ENCODE data around the gene SYPL1.

Gene SYPL1

DNA sequence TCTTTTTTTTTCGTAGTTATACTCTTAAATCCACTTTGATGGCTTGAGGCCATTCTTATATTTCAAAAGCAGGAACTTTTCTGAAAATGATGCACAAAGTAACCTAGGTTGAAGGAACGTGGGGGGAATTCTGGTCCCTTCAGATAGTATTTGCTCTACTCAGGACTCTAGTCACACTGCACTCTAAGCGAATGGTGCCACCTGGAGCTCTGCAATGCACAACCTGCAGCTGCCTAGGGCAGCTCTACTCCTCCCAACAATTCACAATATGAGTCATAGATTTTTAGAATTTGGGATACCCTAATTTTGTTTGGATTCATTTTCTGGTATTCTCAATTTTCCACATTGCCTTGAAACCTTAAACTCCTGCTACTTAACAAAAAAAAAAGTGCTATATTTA lies 17.3 kb downstream of the SYPL1 start:
- no peak for TF ChIP-seq CTCF (conservative IDR thresholded peaks at IDR 0.05; ENCODE audit: low read depth, low read length)
- no peak for DNase-seq (ENCODE audit: low read depth)
- no peak overlapping the region for H3K4me3 ChIP-seq (ENCODE audit: low read length)

GRCh38 chr7:106092204-106092603 lies 19.9 kb downstream of the SYPL1 start:
- no peak for DNase-seq (ENCODE audit: low read depth)
- no peak overlapping the region for H3K4me3 ChIP-seq (ENCODE audit: low read length)
- TF ChIP-seq CTCF (conservative IDR thresholded peaks at IDR 0.05; ENCODE audit: low read depth, low read length): no peak

DNA sequence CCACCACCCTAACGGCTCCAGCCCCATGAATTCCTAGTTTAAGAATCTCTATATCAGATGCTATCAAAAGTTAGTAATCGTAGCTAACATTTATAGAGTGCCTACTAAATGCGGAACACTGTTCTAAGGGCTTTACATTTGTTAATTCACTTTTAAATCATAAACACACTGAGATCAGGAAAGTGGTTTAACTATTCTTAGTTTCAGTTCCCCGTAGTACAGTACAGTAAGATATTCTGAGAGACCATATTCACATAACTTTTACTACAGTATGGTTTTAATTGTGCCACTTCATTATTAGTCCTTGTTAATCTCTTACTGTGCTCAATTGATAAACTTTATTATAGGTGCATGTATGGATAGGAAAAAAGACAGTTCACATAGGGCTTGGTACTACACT lies 22.5 kb downstream of the SYPL1 start:
- no peak for TF ChIP-seq CTCF (conservative IDR thresholded peaks at IDR 0.05; ENCODE audit: low read depth, low read length)

DNA sequence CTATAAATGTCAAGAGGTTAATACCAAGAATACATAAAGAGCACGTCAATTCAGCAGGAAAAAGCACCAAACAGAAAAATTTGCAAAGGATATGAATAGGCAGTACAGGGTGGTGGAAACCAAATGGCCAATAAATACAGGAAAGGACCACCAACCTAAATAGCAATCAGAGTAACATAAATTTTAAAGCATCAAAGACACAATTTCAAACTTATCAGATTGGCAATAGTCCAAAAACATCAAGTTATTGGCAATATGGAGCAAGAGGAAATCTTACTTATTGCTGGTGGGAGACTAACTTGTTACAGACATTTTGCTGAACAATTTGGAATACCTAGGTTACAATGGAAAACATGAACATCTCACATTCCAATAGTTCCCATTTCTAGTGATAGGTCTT lies 24.1 kb downstream of the SYPL1 start:
- no peak for TF ChIP-seq CTCF (conservative IDR thresholded peaks at IDR 0.05; ENCODE audit: low read depth, low read length)
- DNase-seq (ENCODE audit: low read depth): no peak
- H3K4me3 ChIP-seq (ENCODE audit: low read length): no peak overlapping the region

More for the DNA sequence above, 22.5 kb downstream of the SYPL1 start:
- no peak overlapping the region for H3K4me3 ChIP-seq (ENCODE audit: low read length)
- no peak for DNase-seq (ENCODE audit: low read depth)

GRCh38 chr7:106086062-106086461 lies 26.1 kb downstream of the SYPL1 start:
- DNase-seq (ENCODE audit: low read depth): no peak
- no peak for TF ChIP-seq CTCF (conservative IDR thresholded peaks at IDR 0.05; ENCODE audit: low read depth, low read length)
- no peak overlapping the region for H3K4me3 ChIP-seq (ENCODE audit: low read length)

DNA sequence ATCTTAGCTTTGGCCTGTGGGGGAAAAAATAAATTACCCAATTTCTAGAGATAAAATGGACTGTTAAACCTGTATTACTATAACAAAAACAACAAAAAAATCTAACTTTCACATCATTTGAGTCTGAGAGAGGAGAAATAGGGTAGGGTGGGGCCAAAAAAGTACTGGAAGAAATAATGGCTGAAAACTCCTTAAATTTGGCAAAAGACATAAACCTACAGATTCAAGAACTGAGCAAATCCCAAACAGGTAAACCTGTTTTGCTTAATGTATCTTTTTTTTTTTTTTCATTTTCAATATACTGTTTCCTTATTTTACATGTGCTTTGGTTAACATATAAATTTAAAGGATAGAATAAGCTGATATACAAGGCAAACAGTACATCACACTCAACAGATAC lies 27.1 kb downstream of the SYPL1 start:
- H3K4me3 ChIP-seq (ENCODE audit: low read length): no peak overlapping the region
- TF ChIP-seq CTCF (conservative IDR thresholded peaks at IDR 0.05; ENCODE audit: low read depth, low read length): no peak
- DNase-seq (ENCODE audit: low read depth): no peak

- no peak for DNase-seq (ENCODE audit: low read depth)
- no peak for TF ChIP-seq CTCF (conservative IDR thresholded peaks at IDR 0.05; ENCODE audit: low read depth, low read length)
- no peak overlapping the region for H3K4me3 ChIP-seq (ENCODE audit: low read length)
Observed at GRCh38 chr7:106083717-106084116, 28.4 kb downstream of the SYPL1 start.

All from retinal pigment epithelial cell (primary cell).